H1 (cell line): ENCODE data around the gene STH. TPM values are rescaled to one million over a fixed set of nuclear protein-coding genes. Genes with fewer than 3 reads are reported as not detected.

Experiments
- CTCF ChIA-PET: fragments of 300-600 bp; sonication (Branson Sonifier 250); formaldehyde crosslinking; loops from one replicate; lab custom pipeline; 2021; ENCODE audit not compliant: partially characterized antibody; lab: Charles Lee
- POLR2A ChIA-PET: fragments of 300-600 bp; sonication (Branson Sonifier 250); formaldehyde crosslinking; loops from one replicate; lab custom pipeline; 2021; ENCODE audit warnings: inconsistent platforms; ENCODE audit not compliant: partially characterized antibody; lab: Charles Lee
- DNase-seq, 2 experiments: peaks; one replicate each; pipeline versions ENCODE4 v3.0.0 to v3.0.0-alpha.2; 2010 to 2022; ENCODE audit warnings: low spot score in 2 of 2, low read depth in 1 of 2, mixed read lengths in 1 of 2
- FAIRE-seq: peaks from 2 replicates; lab custom pipeline; 2011; peaks lifted over from hg19 to GRCh38; lab: Jason Lieb, UNC
- H2AFZ ChIP-seq: 2 replicates; pipeline ENCODE4 v1.8.1; 2012; ENCODE audit warnings: low read length, inconsistent platforms
- H2AK5ac ChIP-seq: 2 replicates; pipeline ENCODE4 v1.6.1; 2013; ENCODE audit warnings: low read depth, low read length
- H2BK120ac ChIP-seq: replicated peaks from 2 replicates; pipeline ENCODE3; 2013; ENCODE audit warnings: low read depth, low read length, inconsistent platforms
- H2BK12ac ChIP-seq: 2 replicates; pipeline ENCODE4 v1.6.1; 2013; ENCODE audit warnings: low read depth, low read length
- H2BK15ac ChIP-seq: 2 replicates; pipeline ENCODE4 v1.6.1; 2013; ENCODE audit warnings: low read length
- H2BK20ac ChIP-seq: 2 replicates; pipeline ENCODE4 v1.6.1; 2013; ENCODE audit warnings: low read length
- H2BK5ac ChIP-seq: 2 replicates; pipeline ENCODE4 v1.6.1; 2013; ENCODE audit warnings: low read depth, low read length
- H3K14ac ChIP-seq: 2 replicates; pipeline ENCODE4 v1.6.1; 2013; ENCODE audit warnings: inconsistent platforms; ENCODE audit not compliant: insufficient read length
- H3K18ac ChIP-seq: 2 replicates; pipeline ENCODE4 v1.6.1; 2013; ENCODE audit warnings: low read length; ENCODE audit errors: extremely low read depth
- H3K23ac ChIP-seq: 2 replicates; pipeline ENCODE4 v1.6.1; 2013; ENCODE audit warnings: inconsistent platforms; ENCODE audit not compliant: insufficient read length
- H3K23me2 ChIP-seq: 2 replicates; pipeline ENCODE4 v1.6.1; 2013; ENCODE audit warnings: low read depth, low read length
- H3K27ac ChIP-seq: 2 replicates; pipeline ENCODE4 v1.6.1; 2011; ENCODE audit warnings: low read depth, low read length, inconsistent platforms
- H3K27me3 ChIP-seq, 4 experiments: replicated peaks in 1 of 4; 1 replicate in 1 of 4; 2 replicates in 3 of 4; pipeline versions ENCODE4 v1.6.1 to v1.8.1; 2011 to 2013; ENCODE audit warnings: low read length in 3 of 4, mild to moderate bottlenecking in 3 of 4, inconsistent platforms in 2 of 4, mixed read lengths in 2 of 4, moderate library complexity in 1 of 4; ENCODE audit not compliant: control insufficient read depth in 3 of 4, insufficient read depth in 3 of 4; ENCODE audit errors: extremely low read depth in 1 of 4
- H3K36me3 ChIP-seq, 4 experiments: 2 replicates each; pipeline versions ENCODE4 v1.6.1 to v1.8.1; 2011 to 2013; ENCODE audit warnings: mild to moderate bottlenecking in 4 of 4, low read length in 3 of 4, moderate library complexity in 2 of 4, control low read depth in 1 of 4, inconsistent platforms in 1 of 4; ENCODE audit not compliant: insufficient read depth in 4 of 4, control insufficient read depth in 2 of 4
- H3K4ac ChIP-seq: replicated peaks from 2 replicates; pipeline ENCODE3; 2013; ENCODE audit warnings: low read length, low read depth, mixed read lengths, inconsistent platforms; ENCODE audit not compliant: insufficient read length
- H3K4me1 ChIP-seq, 4 experiments: replicated peaks in 1 of 4; 1 replicate in 1 of 4; 2 replicates in 3 of 4; pipeline versions ENCODE4 v1.6.1 to v1.8.1; 2011 to 2013; ENCODE audit warnings: low read length in 3 of 4, inconsistent platforms in 2 of 4, mixed read lengths in 1 of 4; ENCODE audit not compliant: insufficient read depth in 4 of 4, control insufficient read depth in 3 of 4
- H3K4me2 ChIP-seq, 2 experiments: 2 replicates each; pipeline versions ENCODE4 v1.6.1 to v1.8.1; 2011 to 2013; ENCODE audit warnings: low read depth in 2 of 2, low read length in 2 of 2, control low read depth in 1 of 2, inconsistent platforms in 1 of 2, mild to moderate bottlenecking in 1 of 2; ENCODE audit not compliant: insufficient read depth in 1 of 2
- H3K4me3 ChIP-seq, 4 experiments: fragments of 200-600, 300-600 bp in 1 of 4; sonication (generic), shearing (Covaris generic), sonication (Bioruptor Twin) in 1 of 4; 2 replicates each; pipeline versions ENCODE4 v1.5.1 to v1.8.1; 2011 to 2016; ENCODE audit warnings: low read length in 4 of 4, low read depth in 3 of 4, control low read depth in 2 of 4, inconsistent platforms in 2 of 4, mild to moderate bottlenecking in 2 of 4, mixed read lengths in 1 of 4, moderate library complexity in 1 of 4; ENCODE audit not compliant: insufficient read depth in 2 of 4; ENCODE audit errors: extremely low read depth in 1 of 4
- H3K56ac ChIP-seq: replicated peaks from 2 replicates; pipeline ENCODE3; 2013; ENCODE audit warnings: low read depth, mild to moderate bottlenecking, mixed read lengths, low read length, inconsistent platforms; ENCODE audit not compliant: insufficient read length
- H3K79me1 ChIP-seq: 2 replicates; pipeline ENCODE4 v1.6.1; 2013; ENCODE audit warnings: low read depth, low read length, control low read depth
- H3K79me2 ChIP-seq, 2 experiments: 2 replicates each; pipeline versions ENCODE4 v1.6.1 to v1.8.1; 2012 to 2013; ENCODE audit warnings: low read length in 2 of 2, mild to moderate bottlenecking in 2 of 2, inconsistent platforms in 1 of 2; ENCODE audit not compliant: insufficient read depth in 2 of 2, control insufficient read depth in 1 of 2
- H3K9ac ChIP-seq, 4 experiments: replicated peaks in 1 of 4; 1 replicate in 1 of 4; 2 replicates in 3 of 4; pipeline versions ENCODE4 v1.6.1 to v1.8.1; 2011 to 2013; ENCODE audit warnings: low read depth in 3 of 4, low read length in 3 of 4, control low read depth in 2 of 4, mild to moderate bottlenecking in 2 of 4, moderate library complexity in 2 of 4, inconsistent platforms in 1 of 4; ENCODE audit errors: extremely low read depth in 1 of 4
- H3K9me3 ChIP-seq, 2 experiments: 2 replicates each; pipeline versions ENCODE4 v1.6.1 to v1.8.1; 2012 to 2013; ENCODE audit warnings: mild to moderate bottlenecking in 2 of 2, moderate library complexity in 2 of 2, control low read depth in 1 of 2, inconsistent platforms in 1 of 2, low read depth in 1 of 2, low read length in 1 of 2, mixed read lengths in 1 of 2; ENCODE audit not compliant: insufficient read depth in 2 of 2
- H4K20me1 ChIP-seq, 2 experiments: replicated peaks in 1 of 2; 2 replicates each; pipeline versions ENCODE3 to v1.8.1; 2011 to 2013; ENCODE audit warnings: inconsistent platforms in 2 of 2, low read length in 2 of 2, mild to moderate bottlenecking in 1 of 2; ENCODE audit not compliant: insufficient read depth in 2 of 2, control insufficient read depth in 1 of 2
- H4K5ac ChIP-seq: 2 replicates; pipeline ENCODE4 v1.6.1; 2013; ENCODE audit warnings: low read length, low read depth, mixed read lengths, inconsistent platforms; ENCODE audit not compliant: insufficient read length
- H4K8ac ChIP-seq: 2 replicates; pipeline ENCODE4 v1.8.0; 2013; ENCODE audit warnings: mild to moderate bottlenecking, moderate library complexity, low read length, inconsistent platforms; ENCODE audit not compliant: insufficient read depth; ENCODE audit errors: extremely low read depth
- H4K91ac ChIP-seq: replicated peaks from 2 replicates; pipeline ENCODE3; 2013; ENCODE audit warnings: low read length, mixed read lengths, inconsistent platforms; ENCODE audit not compliant: insufficient read length
- BRCA1 ChIP-seq: IDR thresholded peaks from 2 replicates; pipeline ENCODE4 v1.6.1; 2012; ENCODE audit warnings: low read depth, low read length, improper control_type of control experiment
- EP300 ChIP-seq, 2 experiments: IDR thresholded peaks; 1 replicate in 1 of 2; 2 replicates in 1 of 2; pipeline ENCODE4 v1.6.1; 2011 to 2012; ENCODE audit warnings: low read depth in 2 of 2, low read length in 2 of 2, mild to moderate bottlenecking in 2 of 2, borderline replicate concordance in 1 of 2, inconsistent platforms in 1 of 2, moderate library complexity in 1 of 2
- EZH2 ChIP-seq: fragments of 200-600 bp; sonication (generic); IDR thresholded peaks from 2 replicates; pipeline ENCODE4 v1.7.1; 2012; ENCODE audit warnings: low read depth, mild to moderate bottlenecking, moderate library complexity, low read length, inconsistent platforms; ENCODE audit not compliant: severe bottlenecking
- HDAC2 ChIP-seq, 2 experiments: fragments of 300-600 bp in 1 of 2; sonication (generic) in 1 of 2; IDR thresholded peaks; 2 replicates each; pipeline ENCODE4 v1.6.1; 2011 to 2012; ENCODE audit warnings: low read depth in 2 of 2, low read length in 2 of 2, mild to moderate bottlenecking in 2 of 2, moderate library complexity in 2 of 2, borderline replicate concordance in 1 of 2, inconsistent platforms in 1 of 2
- KDM1A ChIP-seq: fragments of 200-600, 300-600 bp; sonication (generic); IDR thresholded peaks from 2 replicates; pipeline ENCODE4 v1.7.1; 2016; ENCODE audit warnings: mild to moderate bottlenecking, low read length, borderline replicate concordance
- KDM5A ChIP-seq: fragments of 200-600 bp; IDR thresholded peaks from 2 replicates; pipeline ENCODE4 v1.7.1; 2012; ENCODE audit warnings: mild to moderate bottlenecking, low read length, inconsistent platforms, mixed read lengths
- NANOG ChIP-seq: IDR thresholded peaks from 2 replicates; pipeline ENCODE4 v1.6.1; 2011; ENCODE audit warnings: low read length, low read depth, mild to moderate bottlenecking, inconsistent platforms; ENCODE audit not compliant: insufficient read depth, poor library complexity, severe bottlenecking
- NRF1 ChIP-seq: IDR thresholded peaks from 2 replicates; pipeline ENCODE4 v1.6.1; 2011; ENCODE audit warnings: mild to moderate bottlenecking, low read depth, low read length, improper control_type of control experiment
- RXRA ChIP-seq: IDR thresholded peaks from 2 replicates; pipeline ENCODE4 v1.6.1; 2011; ENCODE audit warnings: low read depth, mild to moderate bottlenecking, low read length, moderate library complexity; ENCODE audit not compliant: insufficient read depth
- SIN3A ChIP-seq, 2 experiments: IDR thresholded peaks in 1 of 2; conservative IDR thresholded peaks in 1 of 2; 2 replicates each; pipeline ENCODE4 v1.6.1; 2011 to 2012; ENCODE audit warnings: low read length in 2 of 2, improper control_type of control experiment in 1 of 2, low read depth in 1 of 2, mild to moderate bottlenecking in 1 of 2
- SUZ12 ChIP-seq: fragments of 200-600 bp; sonication (generic); IDR thresholded peaks from 2 replicates; pipeline ENCODE4 v1.6.1; 2012; ENCODE audit warnings: mild to moderate bottlenecking, inconsistent platforms, low read length, moderate library complexity, mixed read lengths
- ZNF274 ChIP-seq: IDR thresholded peaks from 2 replicates; pipeline ENCODE4 v1.7.0; 2012; ENCODE audit warnings: low read length, borderline replicate concordance; ENCODE audit errors: extremely low read depth
- WGBS, 2 experiments: shearing (Covaris generic) in 1 of 2; methylation state at CpG; one replicate each; pipeline versions ENCODE4 v1.1.6 to v1.1.7; 2013 to 2015; ENCODE audit warnings: low lambda C conversion rate in 2 of 2, mixed read lengths in 2 of 2, inconsistent platforms in 1 of 2, low coverage in 1 of 2, missing lambda C conversion rate in 1 of 2; ENCODE audit not compliant: insufficient replicate concordance in 2 of 2, insufficient coverage in 1 of 2, insufficient read length in 1 of 2; ENCODE audit errors: extremely low coverage in 1 of 2, missing lambda C conversion rate in 1 of 2; 5-methylcytosine and 5-hydroxymethylcytosine counted together
- polyA plus RNA-seq, 7 experiments: library from polyadenylated mRNA; depleted of rRNA in 3 of 7; stranded (reverse) in 5 of 7; unstranded in 2 of 7; fragments of >200 nt in 5 of 7; fragments of 200-250 nt in 2 of 7; gene quantifications; 1 replicate in 5 of 7; 2 replicates in 1 of 7; 4 replicates in 1 of 7; pipeline versions ENCODE4 v1.2.1 to v1.2.3, GENCODE V29; 2011 to 2013; ENCODE audit warnings: missing spikeins in 2 of 7, mixed read lengths in 2 of 7
- total RNA-seq: library from RNA; stranded (reverse); fragmentation: NEBNext Ultra II Directional; extraction: Animal tissue kit (Norgen Biotek cat#: 25700); gene quantifications from 2 replicates; pipeline ENCODE4 v1.2.1, GENCODE V29; 2021

The STH gene
- total and polyA plus RNA-seq, 2 of the 8 experiments (the other 6 are each of a cell fraction or from before 2014, with no cell fraction given): not detected

DNA sequence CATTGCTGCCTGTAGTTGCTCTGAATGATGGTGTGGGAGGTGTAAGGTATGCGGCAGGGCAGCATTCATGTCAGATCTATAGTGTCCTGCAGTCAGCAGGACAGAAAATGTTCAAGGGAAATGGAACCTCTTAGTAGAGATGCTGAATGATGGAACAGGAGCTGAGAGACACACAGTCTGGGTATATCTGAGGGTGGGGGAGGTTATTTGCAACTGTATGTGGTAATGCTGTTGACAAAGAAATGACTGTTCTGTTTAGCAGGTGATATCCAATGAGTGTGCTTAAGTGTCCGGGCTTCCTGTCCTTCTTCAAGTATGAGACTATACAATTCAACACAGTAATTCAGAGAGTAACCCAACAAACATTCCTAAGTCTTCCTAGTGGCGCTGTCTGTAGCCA is 46.6 kb downstream of the STH start:
- no peak overlapping the region for H4K8ac ChIP-seq
- no peak overlapping the region for H3K18ac ChIP-seq
- H2BK5ac ChIP-seq: no peak overlapping the region
- no peak overlapping the region for H3K27ac ChIP-seq
- no peaks in the 10 kb centered on the region for H3K27me3 ChIP-seq
- H4K20me1 ChIP-seq: peaks cover 0 to 5% of the 10 kb centered on the region in 2 experiments
- no peak overlapping the region for H2BK12ac ChIP-seq
- H3K14ac ChIP-seq: no peak overlapping the region
- no peak overlapping the region for H3K23ac ChIP-seq
- FAIRE-seq (no peak), DNase-seq (no peak)
- H3K4me1 ChIP-seq: no peaks in the 10 kb centered on the region
- POLR2A ChIA-PET: interaction anchor here (1.9 kb wide), 1 partner anchor 18 kb away, joined by 8 read pairs; no protein-coding TSS in a partner anchor
- CTCF ChIA-PET: interaction anchor here (0.8 to 6.2 kb wide), 8 partner anchors 8 to 170 kb away, joined by 3 to 56 read pairs (median 10); no protein-coding TSS in a partner anchor
- H3K9me3 ChIP-seq: no peaks in the 10 kb centered on the region
- no peak overlapping the region for H4K5ac ChIP-seq
- no peak overlapping the region for H2AFZ ChIP-seq
- 93% methylated on average over 3 of the region's 3 CpGs; no CpG with 5 or more reads in 1 of the 2 experiments for WGBS, 2 experiments
- H2BK120ac ChIP-seq: no peak overlapping the region
- no peaks in the 10 kb centered on the region for H3K23me2 ChIP-seq
- H3K79me2 ChIP-seq: peaks cover 0 to 12% of the 10 kb centered on the region in 2 experiments; a peak in 1 of 4 replicates
- no peak overlapping the region for H3K56ac ChIP-seq
- H3K4me2 ChIP-seq: no peak overlapping the region
- no peak overlapping the region for H3K4ac ChIP-seq
- H2AK5ac ChIP-seq: no peak overlapping the region
- H2BK15ac ChIP-seq: no peak overlapping the region
- H3K79me1 ChIP-seq: no peaks in the 10 kb centered on the region; the same call in 1 of the 2 replicates
- H3K9ac ChIP-seq: no peak overlapping the region
- no peak overlapping the region for H4K91ac ChIP-seq
- H2BK20ac ChIP-seq: no peak overlapping the region
- H3K36me3 ChIP-seq: peaks cover 25 to 63% (median 42%) of the 10 kb centered on the region in 4 experiments
- H3K4me3 ChIP-seq: no peak overlapping the region
- TF ChIP-seq EZH2 (no peak), NANOG (no peak), EP300 (IDR thresholded peaks at IDR 0.05; ENCODE audit: borderline replicate concordance in 1 of 2, low read depth in 2 of 2, low read length in 2 of 2) (no peak), BRCA1 (no peak), KDM5A (no peak), SIN3A (conservative IDR thresholded peaks at IDR 0.05 in 1 of 2, IDR thresholded peaks at IDR 0.05 in 1 of 2; ENCODE audit: low read depth in 1 of 2, low read length in 2 of 2) (no peak), ZNF274 (no peak), HDAC2 (IDR thresholded peaks at IDR 0.05; ENCODE audit: borderline replicate concordance in 1 of 2, low read depth in 2 of 2, low read length in 2 of 2) (no peak), NRF1 (no peak), SUZ12 (no peak), RXRA (no peak), KDM1A (no peak)
